HFFc6 (cell line): ENCODE results near the gene KLK12. TPM values are rescaled to one million over a fixed set of nuclear protein-coding genes. Genes with fewer than 3 reads are reported as not detected.

Experiments used
- DNase-seq: peaks from one replicate; pipeline ENCODE4 v3.0.0-alpha.2; 2018
- H3K27ac Mint-ChIP-seq: 2 replicates; pipeline ENCODE4 v1.8.0; 2020; ENCODE audit warnings: mild to moderate bottlenecking, mixed read lengths
- H3K27me3 Mint-ChIP-seq: 2 replicates; pipeline ENCODE4 v1.8.0; 2021; ENCODE audit warnings: mild to moderate bottlenecking, moderate library complexity, mixed read lengths; ENCODE audit not compliant: insufficient read depth
- H3K36me3 Mint-ChIP-seq: 2 replicates; pipeline ENCODE4 v1.8.0; 2021; ENCODE audit warnings: low read depth, mixed read lengths
- H3K4me1 Mint-ChIP-seq: 2 replicates; pipeline ENCODE4 v1.8.0; 2020; ENCODE audit warnings: low read depth, mixed read lengths
- H3K4me3 Mint-ChIP-seq: 2 replicates; pipeline ENCODE4 v1.8.0; 2020; ENCODE audit warnings: mild to moderate bottlenecking, moderate library complexity, mixed read lengths
- H3K9me3 Mint-ChIP-seq: 2 replicates; pipeline ENCODE4 v1.8.0; 2020; ENCODE audit warnings: mild to moderate bottlenecking, mixed read lengths
- CTCF ChIP-seq: fragments of 200-600 bp; sonication (generic); IDR thresholded peaks from 2 replicates; pipeline ENCODE4 v1.5.0; 2021; ENCODE audit warnings: antibody characterized with exemption, mild to moderate bottlenecking
- total RNA-seq, 6 experiments: library from RNA; stranded (reverse); fragmentation: NEBNext Ultra II Directional; extraction: Animal tissue kit (Norgen Biotek cat#: 25700); gene quantifications; 2 replicates in 1 of 6; 3 replicates in 5 of 6; pipeline ENCODE4 v1.2.3, GENCODE V29; 2021

Gene KLK12
- total RNA-seq, 6 experiments from 2014 or later, result not detected

GRCh38 chr19:51018745-51019543, 15.9 kb downstream of the KLK12 start:
- no peak for TF ChIP-seq CTCF

GRCh38 chr19:51016798-51017683, 17.8 kb downstream of the KLK12 start:
- H3K4me1 Mint-ChIP-seq, result peaks cover 6% of the 10 kb centered on the region; the same call in 1 of the 2 replicates
- no peak overlapping the region for H3K27ac Mint-ChIP-seq
- no peak for DNase-seq
- no peak overlapping the region for H3K4me3 Mint-ChIP-seq
- H3K27me3 Mint-ChIP-seq, result peaks cover 17% of the 10 kb centered on the region
- H3K36me3 Mint-ChIP-seq, result no peaks in the 10 kb centered on the region; the same call in 1 of the 2 replicates
- peaks cover 22% of the 10 kb centered on the region for H3K9me3 Mint-ChIP-seq
- peak; percentile 40; the same call in 1 of the 2 replicates for TF ChIP-seq CTCF

More at GRCh38 chr19:51018745-51019543, 15.9 kb downstream of the KLK12 start:
- H3K4me1 Mint-ChIP-seq, result peaks cover 6% of the 10 kb centered on the region; the same call in 1 of the 2 replicates
- no peak overlapping the region for H3K27ac Mint-ChIP-seq
- no peak for DNase-seq
- peak overlapping the region; percentile 45; the same call in 1 of the 2 replicates for H3K4me3 Mint-ChIP-seq
- no peaks in the 10 kb centered on the region; the same call in 1 of the 2 replicates for H3K36me3 Mint-ChIP-seq
- H3K9me3 Mint-ChIP-seq, result peaks cover 12% of the 10 kb centered on the region
- peaks cover 23% of the 10 kb centered on the region for H3K27me3 Mint-ChIP-seq

GRCh38 chr19:51015691-51016267, 19.0 kb downstream of the KLK12 start:
- H3K27me3 Mint-ChIP-seq, result peaks cover 17% of the 10 kb centered on the region
- peaks cover 6% of the 10 kb centered on the region; the same call in 1 of the 2 replicates for H3K4me1 Mint-ChIP-seq
- H3K27ac Mint-ChIP-seq, result no peak overlapping the region
- no peak overlapping the region for H3K4me3 Mint-ChIP-seq
- TF ChIP-seq CTCF, result no peak
- no peak for DNase-seq
- H3K36me3 Mint-ChIP-seq, result no peaks in the 10 kb centered on the region; the same call in 1 of the 2 replicates
- H3K9me3 Mint-ChIP-seq, result peaks cover 26% of the 10 kb centered on the region

GRCh38 chr19:51014242-51014641, 20.6 kb downstream of the KLK12 start:
- H3K27me3 Mint-ChIP-seq, result peaks cover 19% of the 10 kb centered on the region
- no peak for TF ChIP-seq CTCF
- H3K4me1 Mint-ChIP-seq, result peaks cover 6% of the 10 kb centered on the region; the same call in 1 of the 2 replicates
- no peaks in the 10 kb centered on the region; the same call in 1 of the 2 replicates for H3K36me3 Mint-ChIP-seq
- peaks cover 37% of the 10 kb centered on the region for H3K9me3 Mint-ChIP-seq
- H3K4me3 Mint-ChIP-seq, result no peak overlapping the region
- no peak for DNase-seq
- H3K27ac Mint-ChIP-seq, result no peak overlapping the region

- H3K27me3 Mint-ChIP-seq, result peaks cover 17% of the 10 kb centered on the region
- no peak overlapping the region for H3K4me3 Mint-ChIP-seq
- no peak overlapping the region for H3K27ac Mint-ChIP-seq
- H3K36me3 Mint-ChIP-seq, result no peaks in the 10 kb centered on the region; the same call in 1 of the 2 replicates
- peaks cover 37% of the 10 kb centered on the region for H3K9me3 Mint-ChIP-seq
- no peaks in the 10 kb centered on the region for H3K4me1 Mint-ChIP-seq
- no peak for TF ChIP-seq CTCF
- no peak for DNase-seq
These were observed 22.1 kb downstream of the KLK12 start for GRCh38 chr19:51012661-51013190.
